GM18868 (cell line): ENCODE measurements around the gene EHBP1.

Source experiments
- ATAC-seq: cut with Tn5 transposase; IDR thresholded peaks from one replicate; pipeline ENCODE4 v1.9.1; 2021; ENCODE audit warnings: mild to moderate bottlenecking, moderate library complexity; ENCODE audit not compliant: unreplicated experiment

Gene EHBP1

GRCh38 chr2:62774555-62775366 is 69.2 kb downstream of the EHBP1 start:
- no peak for ATAC-seq

- ATAC-seq: no peak
These were observed 69.8 kb downstream of the EHBP1 start for GRCh38 chr2:62775367-62775668.

GRCh38 chr2:62783679-62784078 is 78.2 kb downstream of the EHBP1 start:
- ATAC-seq: no peak

DNA sequence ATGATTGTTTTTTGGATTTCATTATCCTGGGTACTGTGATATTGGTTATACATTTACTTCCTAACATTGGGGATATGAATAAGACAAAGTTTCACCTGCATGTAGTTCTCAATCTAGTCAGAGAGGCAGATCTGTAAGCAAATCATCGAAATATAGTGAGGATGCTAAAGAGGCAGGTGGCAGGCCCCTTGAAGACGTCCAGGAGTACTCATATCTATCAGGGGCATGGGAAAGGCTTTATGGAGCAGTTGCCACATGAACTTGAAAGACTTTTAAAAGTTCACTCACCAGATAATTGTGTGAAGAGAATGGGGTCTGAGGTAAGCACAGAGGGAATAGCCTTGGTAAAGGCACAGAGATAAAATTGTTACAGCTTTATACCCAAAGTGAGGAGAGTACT is 78.8 kb downstream of the EHBP1 start:
- no peak for ATAC-seq

DNA sequence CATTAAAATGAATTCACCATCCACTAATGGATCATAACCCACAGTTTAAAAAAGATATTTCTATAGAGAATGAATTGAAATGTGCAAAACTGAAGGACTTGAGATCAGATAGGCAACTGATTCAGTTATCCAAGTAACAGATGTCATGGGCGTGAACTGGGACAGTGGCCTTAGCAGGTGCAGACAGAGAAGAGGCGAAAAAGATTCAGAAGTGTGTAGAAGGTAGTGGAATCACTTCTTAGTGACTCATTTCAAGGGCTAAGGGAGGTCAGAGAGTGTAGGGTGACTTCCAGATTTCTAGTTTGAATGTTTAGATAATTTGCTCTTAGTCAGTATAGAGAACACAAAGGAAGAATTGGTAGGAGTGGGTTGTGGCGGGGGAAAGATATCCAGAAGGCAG is 79.7 kb downstream of the EHBP1 start:
- ATAC-seq: peak; percentile 84

DNA sequence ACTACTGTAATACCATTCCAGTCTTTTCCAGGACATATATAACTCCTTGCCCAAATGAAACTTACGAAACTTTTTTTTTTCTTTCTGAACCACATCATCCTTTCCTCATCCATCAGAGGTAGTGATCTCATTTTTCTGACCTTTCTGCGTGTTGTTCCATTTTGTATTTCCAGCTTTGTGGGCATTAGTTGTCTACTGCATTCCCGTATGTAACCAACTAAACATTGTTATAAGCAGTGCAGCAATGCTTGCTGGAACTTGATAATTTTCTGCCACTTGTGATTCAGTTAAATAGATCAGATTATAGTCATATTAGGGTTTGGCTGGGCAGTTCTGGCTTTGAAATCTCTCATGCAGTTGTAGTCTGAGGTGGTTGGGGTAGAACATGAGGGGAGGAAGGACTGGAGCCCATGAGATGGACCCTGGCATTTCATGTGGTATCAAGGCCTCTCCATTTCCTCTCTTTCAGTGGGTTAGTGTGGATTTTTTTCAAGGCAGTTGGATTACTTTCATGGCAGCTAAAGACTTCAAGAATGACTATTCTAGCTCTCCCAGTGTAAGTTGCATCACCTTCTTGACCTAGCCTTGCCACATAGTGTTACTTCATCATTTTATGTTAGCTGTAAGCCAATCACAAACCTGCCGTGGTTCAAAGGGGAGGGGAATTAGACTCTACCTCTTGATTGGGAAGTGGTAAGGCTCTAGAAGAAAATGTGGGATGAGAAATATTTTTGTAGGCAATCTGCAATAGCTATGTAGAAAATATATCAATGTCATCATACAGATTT is 80.5 kb downstream of the EHBP1 start:
- ATAC-seq: no peak

GRCh38 chr2:62787386-62787785 is 81.9 kb downstream of the EHBP1 start:
- peak; percentile 75 for ATAC-seq

DNA sequence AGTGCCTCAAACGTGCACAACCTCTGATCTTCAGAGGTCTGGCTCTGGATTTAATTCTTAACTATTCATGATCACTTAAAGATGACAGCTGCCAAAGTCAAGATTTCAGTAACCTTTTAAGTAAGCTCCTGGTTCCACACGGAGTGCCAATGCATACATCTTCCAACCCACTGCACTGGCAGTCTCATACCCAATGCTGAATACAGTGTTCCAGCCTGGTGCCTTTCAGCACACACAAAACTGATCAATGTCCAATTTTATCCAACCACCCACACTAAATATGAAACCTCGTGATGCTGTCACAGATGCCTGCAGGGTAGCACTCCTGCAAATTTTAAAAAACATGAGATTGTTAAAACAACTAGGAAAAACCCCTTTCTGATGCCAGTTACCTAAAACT is 84.0 kb downstream of the EHBP1 start:
- ATAC-seq: no peak

DNA sequence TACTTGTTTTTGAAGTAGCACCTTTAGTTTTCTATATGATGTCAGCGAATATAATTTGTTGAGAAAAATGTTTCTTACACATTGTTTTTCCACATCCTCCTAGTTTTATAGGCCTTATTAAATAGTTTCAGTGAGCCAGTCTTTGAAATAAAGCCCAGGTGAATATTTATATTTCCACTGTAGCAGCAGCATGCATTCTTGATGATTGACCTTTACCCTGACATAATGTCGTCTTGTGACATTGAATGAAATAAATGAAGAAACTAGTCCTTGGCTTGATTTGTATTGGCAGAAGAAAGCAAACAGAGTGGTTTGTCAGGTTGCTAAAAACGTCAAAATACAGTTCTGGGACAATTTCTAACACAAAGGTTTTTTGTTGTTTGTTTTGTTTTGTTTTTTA is 84.4 kb downstream of the EHBP1 start:
- no peak for ATAC-seq

GRCh38 chr2:62792408-62792807 is 86.9 kb downstream of the EHBP1 start:
- ATAC-seq: no peak

GRCh38 chr2:62793213-62793612 is 87.7 kb downstream of the EHBP1 start:
- no peak for ATAC-seq

DNA sequence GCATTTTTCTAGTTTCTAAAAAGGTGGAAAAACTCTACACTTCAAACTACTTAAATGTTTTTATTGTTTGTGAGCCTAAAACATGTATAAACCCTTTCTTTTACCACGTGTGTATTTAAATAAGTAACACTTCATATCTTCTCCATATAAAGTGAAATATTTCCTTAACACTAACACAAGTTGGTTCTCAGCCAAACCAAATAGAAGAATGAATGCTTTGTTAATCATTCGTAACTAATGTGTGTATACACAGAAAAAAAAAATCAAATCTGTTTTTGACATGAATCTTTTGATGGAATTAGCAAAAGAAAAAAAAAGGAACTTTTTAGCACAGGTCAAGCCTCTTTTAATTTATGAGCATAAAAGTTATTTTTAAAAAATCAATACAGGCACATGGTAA is 89.3 kb downstream of the EHBP1 start:
- no peak for ATAC-seq

- no peak for ATAC-seq
These were observed 89.8 kb downstream of the EHBP1 start for GRCh38 chr2:62795341-62795740.

GRCh38 chr2:62797107-62797506 is 91.6 kb downstream of the EHBP1 start:
- no peak for ATAC-seq

DNA sequence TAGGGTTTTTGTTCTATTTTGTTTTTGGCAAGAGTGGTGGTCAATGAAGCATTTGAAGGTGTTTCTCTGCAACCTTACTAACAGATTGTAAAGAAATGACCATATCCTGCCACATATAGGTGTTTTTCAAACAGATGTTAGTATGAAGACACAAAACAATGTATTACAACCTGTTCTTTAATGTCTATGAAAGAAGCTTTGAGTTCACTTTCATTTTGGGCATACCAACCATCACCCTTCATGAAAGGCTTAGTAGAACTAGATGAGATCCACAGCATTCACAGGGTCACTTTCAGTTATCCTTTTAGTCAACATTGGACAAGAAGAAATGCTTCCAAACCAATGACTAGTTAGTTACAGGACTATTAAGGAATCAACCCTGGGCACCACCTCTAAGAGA is 95.1 kb downstream of the EHBP1 start:
- ATAC-seq: no peak

DNA sequence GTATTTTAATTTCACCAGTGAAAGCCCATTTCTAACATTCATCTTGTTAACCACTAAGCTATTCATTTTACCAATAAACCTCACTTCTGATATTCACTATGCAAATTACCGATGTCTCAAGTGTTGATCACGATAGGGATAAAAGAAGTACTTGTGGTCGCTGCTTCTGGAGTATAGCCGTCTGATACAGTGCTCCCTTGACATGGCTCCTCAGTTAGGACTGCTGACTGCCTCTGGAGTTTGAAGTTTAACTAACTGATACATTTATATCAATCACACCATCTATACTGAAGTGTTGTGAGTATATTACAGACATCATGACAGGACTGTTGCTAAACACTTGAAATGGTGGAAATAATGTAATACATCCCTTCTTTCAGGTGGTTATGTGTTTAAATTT is 95.6 kb downstream of the EHBP1 start:
- no peak for ATAC-seq

GRCh38 chr2:62801814-62802523 is 96.5 kb downstream of the EHBP1 start:
- peak; percentile 54 for ATAC-seq

DNA sequence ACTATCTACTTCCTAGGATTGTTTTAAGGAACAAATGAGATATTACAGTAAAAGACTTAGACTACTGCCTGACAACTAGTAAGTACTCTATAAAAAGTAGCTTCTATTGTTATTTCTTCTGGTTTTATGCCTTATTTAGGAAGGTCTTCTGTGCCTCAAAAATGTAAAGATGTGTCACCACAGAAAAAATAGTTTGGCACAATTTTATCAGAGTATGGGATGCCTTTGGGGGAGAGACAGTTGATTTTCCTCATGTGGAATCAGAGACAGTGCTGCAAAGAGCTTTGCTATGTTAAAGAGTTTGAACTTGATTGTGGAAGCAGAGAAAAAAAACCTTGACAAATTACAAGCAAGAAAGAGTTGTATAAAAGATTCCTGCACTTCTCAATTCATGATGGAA is 98.4 kb downstream of the EHBP1 start:
- no peak for ATAC-seq

DNA sequence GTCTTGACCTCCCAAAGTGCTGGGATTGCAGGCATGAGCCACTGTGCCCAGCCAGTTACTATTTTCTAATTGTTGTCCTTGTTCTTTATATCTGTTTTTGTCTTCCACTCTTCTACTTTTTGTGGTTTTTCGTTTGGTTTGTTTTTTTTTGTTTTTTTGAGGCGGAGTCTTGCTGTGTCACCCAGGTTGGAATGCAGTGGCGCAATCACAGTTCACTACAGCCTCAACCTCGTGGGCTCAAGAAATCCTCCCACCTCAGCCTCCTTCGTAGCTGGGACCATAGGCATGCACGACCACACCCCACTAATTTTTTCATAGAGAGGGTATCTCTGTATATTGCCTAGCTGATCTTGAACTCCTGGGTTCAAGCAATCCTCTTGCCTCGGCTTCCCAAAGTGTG is 100.7 kb downstream of the EHBP1 start:
- no peak for ATAC-seq

DNA sequence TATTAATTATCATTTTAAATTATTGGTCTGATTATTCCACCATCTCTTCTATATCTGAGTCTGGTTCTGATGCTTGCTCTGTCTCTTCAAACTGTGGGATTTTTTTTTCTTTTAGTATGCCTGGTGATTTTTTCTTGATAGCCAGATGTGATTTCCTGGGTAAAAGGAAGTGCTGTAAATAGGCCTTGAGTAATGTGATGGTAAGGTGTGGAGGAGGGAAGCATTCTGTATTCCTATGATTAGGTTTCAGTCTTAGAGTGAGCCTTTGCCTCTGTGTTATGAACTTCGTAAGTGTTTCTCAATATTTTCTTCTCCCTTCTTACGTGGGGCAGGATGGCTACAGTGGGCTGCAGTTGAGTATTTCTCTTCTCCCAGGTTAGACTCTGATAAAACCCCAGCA is 103.0 kb downstream of the EHBP1 start:
- no peak for ATAC-seq

DNA sequence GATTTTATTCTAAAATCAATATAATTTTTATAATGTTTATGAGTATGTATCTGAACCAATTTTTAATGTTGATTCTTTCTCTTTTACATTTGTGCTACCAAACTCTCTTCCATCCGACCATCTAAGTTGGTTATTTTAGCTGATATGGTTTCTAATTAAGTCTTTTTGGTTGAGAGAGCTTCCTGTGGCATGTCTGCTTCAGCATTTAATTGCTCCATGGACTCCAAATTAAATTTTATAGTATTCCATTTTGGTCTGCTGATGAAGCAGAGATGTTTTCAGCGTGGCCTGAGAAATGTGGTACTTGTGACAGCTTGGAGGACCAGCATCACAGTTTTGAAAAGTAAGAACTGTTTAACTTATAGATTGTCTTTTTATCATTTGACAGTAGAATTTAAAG is 105.6 kb downstream of the EHBP1 start:
- no peak for ATAC-seq

GRCh38 chr2:62811972-62812371 is 106.5 kb downstream of the EHBP1 start:
- ATAC-seq: peak; percentile 70
